Prostate gland (tissue), 2 donors: ENCODE results near the gene HAPSTR1. TPM values are rescaled to one million over a fixed set of nuclear protein-coding genes. Genes with fewer than 3 reads are reported as not detected.

Experiments
- DNase-seq: peaks from one replicate; pipeline ENCODE4 v3.0.0-alpha.2; 2019; ENCODE audit warnings: low spot score
- H3K27ac ChIP-seq, 2 donors: fragments of 200-600 bp; sonication (generic); 2 replicates each; pipeline ENCODE4 v1.5.1; 2017 to 2019
- H3K27me3 ChIP-seq: fragments of 200-600 bp; sonication (generic); replicated peaks from 2 replicates; pipeline ENCODE4 v1.5.1; 2019; ENCODE audit not compliant: insufficient read depth
- H3K36me3 ChIP-seq, 2 donors: fragments of 200-600 bp; sonication (generic); 1 replicate in 1 of 2; 2 replicates in 1 of 2; pipeline versions ENCODE4 v1.5.1 to v1.8.1; 2017 to 2019
- H3K4me1 ChIP-seq: fragments of 200-600 bp; sonication (generic); replicated peaks from 2 replicates; pipeline ENCODE4 v1.5.1; 2019
- H3K4me3 ChIP-seq, 2 donors: fragments of 200-600 bp; sonication (generic); 2 replicates each; pipeline ENCODE4 v1.5.1; 2017 to 2019
- H3K9me3 ChIP-seq: fragments of 200-600 bp; sonication (generic); 2 replicates; pipeline ENCODE4 v1.5.1; 2017
- CTCF ChIP-seq, 4 experiments: fragments of 200-600 bp in 2 of 4; fragments of 450-650 bp in 2 of 4; sonication (generic) in 2 of 4; IDR thresholded peaks; 1 replicate in 3 of 4; 2 replicates in 1 of 4; pipeline ENCODE4 v1.5.1; 2016 to 2019; ENCODE audit warnings: antibody characterized with exemption in 4 of 4, mild to moderate bottlenecking in 2 of 4, moderate library complexity in 2 of 4
- POLR2A ChIP-seq: fragments of 450-650 bp; IDR thresholded peaks from one replicate; pipeline ENCODE4 v1.6.1; 2016; ENCODE audit warnings: antibody characterized with exemption, mild to moderate bottlenecking
- POLR2AphosphoS5 ChIP-seq: sonication (generic); formaldehyde crosslinking; IDR thresholded peaks from one replicate; pipeline ENCODE4 v1.6.1; 2017; ENCODE audit warnings: antibody characterized with exemption
- WGBS: methylation state at CpG from one replicate; pipeline ENCODE4 v1.1.5; 2018; 5-methylcytosine and 5-hydroxymethylcytosine counted together
- intact Hi-C: fragments of 100-400 bp; cut with DNase I; formaldehyde crosslinking; loops from one replicate; pipeline ENCODE4 v1.14.2; 2022
- total RNA-seq, 2 donors: library from RNA; depleted of rRNA; stranded (reverse); fragments of >200 nt; gene quantifications; one replicate each; pipeline ENCODE4 v1.1.0, GENCODE V29; 2016

Gene HAPSTR1
- total RNA-seq, 2 donors from 2014 or later: 45.5 to 68.6 TPM

DNA sequence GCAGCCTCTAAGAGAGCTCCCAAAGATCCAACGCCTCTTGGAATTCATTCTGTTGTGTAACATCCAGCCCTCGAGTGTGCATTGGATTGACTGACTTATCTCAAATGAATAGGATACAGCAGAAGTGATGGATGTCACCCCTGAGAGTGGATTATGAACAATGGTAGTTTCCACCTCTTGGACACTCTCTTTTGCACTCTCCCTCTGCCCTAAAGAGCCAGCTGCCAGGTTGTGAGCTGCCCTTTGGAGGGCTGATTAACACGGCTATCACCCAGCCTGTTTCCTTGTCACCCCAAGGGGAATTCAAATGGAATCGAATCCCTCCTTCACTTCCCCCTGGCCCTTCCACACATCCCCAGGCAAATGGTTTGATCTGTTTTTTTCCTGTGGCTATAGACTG, 21.2 kb upstream of the HAPSTR1 start:
- Histone ChIP-seq H3K4me1 (no peaks in the 10 kb centered on the region), H3K27me3 (no peaks in the 10 kb centered on the region), H3K27ac (no peak overlapping the region), H3K9me3 (no peaks in the 10 kb centered on the region), H3K36me3 (no peaks in the 10 kb centered on the region), H3K4me3 (no peak overlapping the region)
- intact Hi-C loops: no loop called here
- DNase-seq: no peak
- TF ChIP-seq CTCF (IDR thresholded peaks at IDR 0.05) (no peak), POLR2A (no peak), POLR2AphosphoS5 (no peak)
- 61% methylated on average over 4 of the region's 4 CpGs for WGBS

- DNase-seq: no peak
- WGBS: 81% methylated on average over 9 of the region's 9 CpGs
- Histone ChIP-seq H3K27ac (no peak overlapping the region), H3K4me3 (no peak overlapping the region), H3K36me3 (no peaks in the 10 kb centered on the region), H3K27me3 (no peaks in the 10 kb centered on the region), H3K4me1 (no peaks in the 10 kb centered on the region), H3K9me3 (no peaks in the 10 kb centered on the region)
- TF ChIP-seq POLR2A: no peak
- no peak for TF ChIP-seq CTCF (IDR thresholded peaks at IDR 0.05)
- no peak for TF ChIP-seq POLR2AphosphoS5
- intact Hi-C loops: no loop called here
These were observed 20.1 kb upstream of the HAPSTR1 start for GRCh38 chr16:9071377-9071776.

GRCh38 chr16:9072806-9073341, 18.6 kb upstream of the HAPSTR1 start:
- Histone ChIP-seq H3K4me1 (no peaks in the 10 kb centered on the region), H3K27ac (no peak overlapping the region), H3K9me3 (no peaks in the 10 kb centered on the region), H3K4me3 (no peak overlapping the region), H3K27me3 (no peaks in the 10 kb centered on the region), H3K36me3 (no peaks in the 10 kb centered on the region)
- 40% methylated on average over 6 of the region's 6 CpGs for WGBS
- DNase-seq: no peak
- TF ChIP-seq POLR2AphosphoS5: no peak
- TF ChIP-seq POLR2A: no peak
- TF ChIP-seq CTCF (IDR thresholded peaks at IDR 0.05): no peak
- intact Hi-C loops: no loop called here

- 63% methylated on average over 5 of the region's 5 CpGs for WGBS
These were observed 16.0 kb upstream of the HAPSTR1 start for GRCh38 chr16:9075299-9076071.

More at GRCh38 chr16:9075299-9076071, 16.0 kb upstream of the HAPSTR1 start:
- no peaks in the 10 kb centered on the region for H3K9me3 ChIP-seq
- TF ChIP-seq POLR2A (no peak), CTCF (IDR thresholded peaks at IDR 0.05) (no peak), POLR2AphosphoS5 (no peak)
- no peaks in the 10 kb centered on the region for H3K4me1 ChIP-seq
- H3K27ac ChIP-seq: no peak overlapping the region
- no peaks in the 10 kb centered on the region for H3K36me3 ChIP-seq
- intact Hi-C loops: no loop called here
- DNase-seq: no peak
- no peaks in the 10 kb centered on the region for H3K27me3 ChIP-seq
- H3K4me3 ChIP-seq: no peak overlapping the region
